ENCODE results near the gene CHDH.

The CHDH gene

DNA sequence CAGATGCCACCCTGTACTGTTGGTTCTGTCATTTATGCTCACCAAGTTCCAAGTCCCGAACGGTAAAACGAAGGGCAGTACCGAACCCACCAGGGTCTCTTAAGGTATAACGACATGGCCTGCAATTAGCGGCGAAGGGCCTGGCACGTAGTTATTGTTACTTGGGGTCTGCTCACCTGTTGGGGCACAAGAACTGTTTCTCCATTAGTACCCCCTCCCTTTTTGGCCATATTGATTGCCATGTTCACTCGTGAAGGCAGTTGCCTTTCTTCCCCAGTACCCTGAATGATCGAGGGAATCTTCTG is 584 bp upstream of the CHDH start:
- DNase-seq, result no peak

DNA sequence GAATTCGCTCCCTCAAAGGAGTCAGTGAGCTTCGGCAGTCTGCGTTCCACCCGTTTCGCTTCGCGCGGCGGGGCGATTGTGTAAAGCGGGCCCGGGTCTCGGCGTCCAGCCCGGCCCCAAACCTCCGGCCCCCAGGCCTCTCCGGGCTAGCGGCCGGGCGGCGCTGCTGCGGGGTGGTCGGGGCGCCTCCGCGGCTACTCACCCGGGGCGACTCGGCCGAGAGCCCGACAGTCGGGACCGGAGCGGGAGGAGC is 412 bp downstream of the CHDH start:
- no peak for DNase-seq

DNA sequence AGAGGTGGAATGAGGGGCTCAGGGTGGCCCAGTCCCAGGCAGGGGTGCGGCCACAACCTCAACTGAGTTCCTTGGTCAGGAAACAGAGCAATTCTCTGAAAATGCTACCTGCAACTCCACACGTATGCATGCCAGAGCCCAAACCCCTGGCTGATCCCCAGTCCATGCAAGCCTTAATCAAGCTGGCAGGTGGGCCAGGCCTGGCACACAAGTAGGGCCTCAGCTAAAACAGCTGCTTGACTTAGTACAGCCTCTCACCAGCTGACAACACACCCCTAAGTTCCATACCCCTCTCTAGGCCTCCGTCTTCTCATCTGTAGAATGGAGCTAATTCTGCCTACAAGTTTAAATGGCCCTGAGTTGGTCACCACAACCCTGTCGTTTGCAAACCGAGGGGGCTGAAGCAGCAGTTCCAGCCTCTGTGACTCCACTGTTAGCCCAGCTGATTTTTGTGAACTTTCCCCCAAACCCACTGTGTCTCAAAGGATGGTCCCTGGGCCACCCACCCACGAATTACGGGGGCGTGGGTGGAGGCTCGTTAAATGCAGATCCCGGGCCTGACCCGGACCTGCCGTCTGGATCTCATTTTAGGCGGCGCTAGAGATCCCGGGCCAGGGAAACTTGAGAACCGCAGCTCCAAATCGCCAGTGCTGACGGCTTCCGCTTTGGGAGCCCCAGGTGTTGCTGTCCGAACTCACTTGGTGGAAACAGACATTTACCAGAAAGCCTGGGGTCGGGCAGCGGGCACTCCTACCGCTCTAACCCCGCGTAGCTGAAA is 927 bp downstream of the CHDH start:
- DNase-seq, result no peak

DNA sequence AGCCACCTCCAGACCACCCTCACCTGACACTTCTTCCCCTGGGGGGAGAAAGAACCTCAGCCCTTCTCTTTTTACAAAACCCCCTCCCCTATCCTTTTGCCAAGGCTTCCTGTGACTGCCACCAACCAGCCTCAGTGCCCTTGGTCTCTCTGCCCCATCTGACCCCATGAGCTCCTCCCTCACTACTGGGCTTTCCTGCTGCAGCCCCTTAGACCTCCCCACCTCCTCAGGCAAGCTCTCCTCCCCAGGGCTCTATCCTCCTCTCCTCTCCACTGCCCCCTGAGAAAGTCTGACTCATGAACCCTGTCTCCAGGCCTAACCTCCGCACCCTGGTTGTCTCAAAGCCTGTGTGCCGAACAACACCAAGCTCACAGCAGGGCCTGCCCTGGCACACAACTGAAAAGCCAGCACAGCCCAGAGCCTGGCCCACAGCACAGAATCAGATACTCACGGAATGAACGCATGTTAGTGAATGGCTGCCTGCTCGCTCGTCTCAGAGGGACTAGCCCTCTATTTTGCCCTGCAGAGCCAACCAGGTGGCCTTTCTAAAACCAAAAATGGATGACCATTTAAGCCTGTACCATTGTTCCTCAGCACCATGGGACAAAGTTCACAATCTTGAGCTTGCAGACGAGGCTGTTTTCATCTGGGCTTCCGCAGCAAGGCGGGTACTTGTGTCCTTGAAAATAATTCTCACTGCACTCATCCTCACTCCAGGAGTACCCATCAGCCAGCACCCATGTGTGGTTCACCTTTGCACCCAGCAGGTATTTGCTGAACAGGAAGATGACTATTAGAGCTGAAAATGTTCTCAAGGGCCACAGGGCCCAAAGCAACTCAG is 1.7 kb downstream of the CHDH start:
- DNase-seq, result no peak

DNA sequence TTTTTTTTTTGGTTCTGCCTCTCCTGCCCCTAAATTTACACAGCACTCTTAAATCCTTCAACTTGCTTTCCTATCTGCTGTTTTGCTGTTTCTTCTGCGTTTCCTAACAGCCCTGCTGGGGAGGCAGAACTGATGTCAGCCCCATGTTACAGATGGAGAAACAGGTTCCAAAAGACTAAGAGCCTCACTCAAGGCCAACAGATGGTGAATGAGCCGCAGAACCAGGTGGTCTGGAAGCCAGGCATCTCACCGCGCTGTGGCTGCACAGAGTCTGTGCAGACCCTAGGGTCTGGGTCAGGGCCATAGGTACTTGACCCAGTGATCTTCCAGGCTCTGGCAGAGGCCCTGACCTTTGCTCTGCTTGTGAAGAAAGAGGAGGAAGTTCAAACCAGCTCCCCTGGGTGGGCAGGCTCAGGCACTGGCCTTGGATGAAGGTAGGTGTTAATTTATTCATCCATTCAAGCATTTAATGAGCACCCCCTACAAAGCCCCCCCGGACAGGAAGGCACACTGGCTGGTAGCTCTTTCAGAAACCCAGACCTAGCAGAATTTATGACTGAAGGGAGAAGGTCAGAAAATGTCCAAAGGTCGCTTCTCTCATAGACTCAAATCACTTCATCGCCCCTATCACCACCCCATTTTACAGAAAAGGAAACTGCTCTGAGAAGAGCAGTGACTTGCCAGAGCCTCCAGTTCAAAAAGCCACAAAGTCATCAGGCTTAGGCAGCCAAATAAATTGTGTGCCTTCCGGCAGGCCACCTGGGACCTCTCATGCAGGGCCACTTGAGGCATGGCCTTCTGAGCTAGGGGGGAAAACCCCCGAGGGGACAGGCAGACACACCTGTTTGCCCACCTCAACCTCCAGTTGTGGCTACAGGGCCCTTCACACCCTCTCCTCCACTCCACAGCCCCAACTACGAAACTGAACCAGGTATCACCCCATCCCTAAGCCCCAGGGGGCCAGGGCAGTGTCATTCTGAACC is 2.7 kb downstream of the CHDH start:
- no peak for DNase-seq

DNA sequence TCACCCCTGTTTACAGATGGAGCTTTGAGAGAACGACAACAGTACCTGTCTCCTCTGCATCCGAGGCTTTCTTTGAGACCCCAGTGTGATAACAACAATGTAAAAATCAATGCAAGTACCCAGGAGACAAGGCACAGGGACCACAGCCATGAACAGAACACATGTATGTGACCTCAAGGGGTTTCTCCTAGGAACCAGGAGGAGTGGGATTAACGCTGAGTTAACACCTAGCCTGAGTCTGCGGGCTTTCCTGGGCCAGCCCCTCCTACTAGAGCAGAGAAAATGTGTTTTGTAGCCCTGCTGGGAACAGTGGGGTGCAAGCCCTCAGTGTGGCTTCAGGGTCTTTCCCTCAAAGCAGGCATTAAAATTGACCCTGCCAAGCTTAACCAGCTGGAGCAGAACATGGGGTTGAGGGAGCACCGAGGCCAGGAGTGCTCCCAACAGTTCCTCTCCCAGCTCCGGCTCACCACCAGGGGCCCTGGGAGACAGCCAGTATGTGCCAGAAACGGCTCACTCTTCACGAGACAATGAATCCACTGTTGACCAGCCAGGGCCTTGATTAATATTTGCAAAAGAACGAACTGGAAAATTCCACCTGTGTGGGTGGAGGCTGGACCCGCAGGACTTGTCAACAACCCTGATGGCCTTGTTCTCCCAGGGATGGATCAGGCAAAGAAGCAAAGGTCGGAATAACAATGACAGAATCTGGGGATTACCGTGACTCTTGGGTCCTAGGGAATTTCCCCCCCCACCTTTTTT is 3.6 kb downstream of the CHDH start:
- no peak for DNase-seq

DNA sequence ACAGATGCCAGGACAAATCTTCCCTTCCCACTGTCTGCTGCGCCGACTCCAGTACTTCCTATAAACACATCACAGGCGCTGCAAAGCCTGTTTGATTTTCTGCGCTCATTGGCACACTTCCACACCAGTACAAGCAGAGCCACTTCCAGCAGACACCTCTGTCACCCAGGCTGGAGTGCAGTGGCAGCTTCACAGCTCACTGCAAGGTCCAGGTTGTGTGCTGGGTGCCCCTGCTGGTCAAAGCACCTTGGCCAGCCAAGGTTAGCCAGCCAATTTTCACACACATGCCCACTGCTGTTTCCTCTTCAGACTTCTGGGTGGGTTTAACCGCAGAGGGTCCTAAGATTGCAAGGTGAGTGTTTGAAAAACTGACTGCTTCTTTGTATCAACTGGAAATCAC is 4.9 kb downstream of the CHDH start:
- no peak for DNase-seq

DNA sequence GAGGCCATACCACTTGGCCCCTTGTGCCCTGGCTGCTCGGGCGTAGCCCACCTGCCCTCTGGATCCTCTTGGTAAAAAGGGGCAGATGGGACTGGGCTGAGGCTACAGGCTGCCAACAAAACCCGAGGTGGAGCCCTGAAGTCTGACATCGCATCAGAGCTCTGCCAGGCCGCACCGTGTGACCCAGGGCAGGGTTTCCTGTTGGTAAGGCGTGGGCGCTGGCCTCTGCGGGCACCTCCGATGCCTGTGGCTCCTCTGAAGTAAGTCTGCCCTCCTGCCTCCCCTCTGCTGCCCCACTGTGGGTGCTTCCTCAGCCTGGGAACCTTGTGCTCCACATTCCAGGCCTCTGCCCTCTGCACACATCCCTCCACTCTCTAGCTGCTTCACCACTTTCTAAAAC is 8.9 kb downstream of the CHDH start:
- no peak for DNase-seq

DNA sequence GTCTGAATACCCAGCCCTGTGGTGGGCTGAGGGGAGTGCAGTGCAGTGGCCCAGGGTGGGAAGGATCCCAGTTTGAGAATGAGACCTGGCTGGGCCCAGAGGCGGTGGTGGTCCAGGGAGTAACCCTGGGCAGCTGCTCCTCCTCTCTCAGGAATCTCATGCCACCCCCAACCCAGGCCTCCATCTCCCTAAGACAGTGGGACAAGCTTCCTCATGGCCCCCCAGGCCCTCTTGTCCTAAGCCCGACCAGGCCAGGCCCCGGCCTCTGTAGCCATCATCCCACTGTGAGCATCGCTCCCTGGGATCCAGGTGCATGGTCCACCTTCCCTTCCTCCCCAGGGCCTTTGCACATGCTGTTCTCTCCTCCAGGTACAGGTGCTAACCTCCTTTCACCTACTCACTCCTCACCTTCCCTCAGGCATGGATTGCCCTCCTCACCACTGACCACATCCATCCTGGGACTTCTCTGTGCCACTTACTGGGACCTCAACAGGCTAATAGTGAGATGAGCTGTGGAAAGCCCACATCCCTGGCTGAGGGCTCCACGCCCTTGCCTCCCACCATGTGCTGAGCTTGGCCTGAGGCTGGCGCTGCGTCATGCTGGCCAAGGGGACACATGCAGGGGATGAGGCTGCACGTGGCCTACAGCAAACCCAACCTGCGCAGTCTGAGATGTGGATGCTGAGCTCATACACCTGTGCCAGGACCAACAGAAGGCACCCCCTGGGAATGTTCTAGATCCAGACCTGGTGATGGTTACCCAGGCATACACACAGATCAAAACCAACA is 9.9 kb downstream of the CHDH start:
- no peak for DNase-seq

DNA sequence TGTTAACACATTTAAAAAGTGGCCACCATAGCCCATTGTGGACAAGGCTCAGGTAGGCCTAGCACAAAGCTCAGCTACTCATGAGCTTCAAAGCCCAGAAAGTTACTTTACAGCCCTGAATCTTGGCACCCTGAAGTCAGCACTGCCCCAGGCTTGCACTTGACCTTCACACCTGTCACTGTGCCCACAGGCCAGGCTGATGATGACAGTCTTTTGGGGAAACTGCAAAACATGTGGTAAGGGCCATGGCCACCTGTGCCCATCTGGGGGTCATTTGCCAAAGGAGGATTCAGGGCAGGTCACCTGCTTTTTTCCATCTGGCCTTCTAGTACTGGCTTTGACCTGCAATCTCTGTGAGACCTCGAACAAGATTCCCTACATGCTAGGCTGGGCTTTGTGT is 11.0 kb downstream of the CHDH start:
- no peak for DNase-seq

DNA sequence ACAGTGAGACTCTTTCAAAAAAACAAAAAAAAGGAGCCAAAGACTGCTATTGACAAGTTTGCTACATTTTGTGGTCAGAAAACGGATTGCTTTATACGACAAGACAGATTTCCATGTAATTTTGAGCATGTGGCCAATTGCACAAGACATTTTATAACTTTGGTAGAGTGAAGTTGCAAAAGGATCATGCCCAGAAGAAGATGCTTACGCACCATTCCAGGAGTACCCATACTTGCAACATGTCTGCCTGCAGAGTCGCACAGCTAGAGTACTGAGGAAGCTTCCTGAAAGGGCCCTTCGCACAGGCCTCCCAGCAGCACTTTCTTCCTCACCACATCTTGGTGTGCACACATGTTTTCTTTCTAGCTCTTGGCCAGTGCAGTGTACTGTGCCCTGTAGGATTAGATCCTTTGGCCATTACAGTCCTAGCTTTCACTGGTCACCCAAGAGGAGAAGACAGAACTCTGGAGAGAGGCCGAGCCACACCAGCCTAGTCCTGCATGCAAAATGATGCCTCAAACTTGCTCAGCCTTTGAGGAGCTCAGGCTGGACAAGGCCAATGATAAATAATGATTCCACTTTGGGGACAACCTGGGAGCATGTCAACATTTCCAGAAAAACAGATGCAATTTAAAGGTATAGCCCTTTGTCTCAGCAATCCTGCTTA is 11.7 kb downstream of the CHDH start:
- DNase-seq, result no peak

DNA sequence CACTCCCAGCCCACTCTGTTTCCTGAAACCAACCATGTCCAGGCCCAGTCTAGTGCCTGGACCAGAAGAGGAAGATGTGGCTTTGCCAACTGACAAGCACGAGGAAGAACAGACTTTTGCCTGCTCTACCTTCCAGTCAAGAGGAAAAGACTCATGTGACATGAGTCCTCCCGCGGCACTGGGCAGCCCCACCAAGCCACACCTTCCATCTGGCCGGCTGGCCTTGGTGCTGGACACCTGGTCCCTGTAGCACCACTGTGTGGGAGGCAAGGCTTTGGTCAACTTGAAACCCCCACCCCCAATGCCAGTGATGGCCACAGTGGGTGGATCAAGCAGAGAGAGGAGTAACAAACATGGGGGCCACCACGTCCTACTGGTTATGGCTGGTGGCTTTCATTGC is 12.5 kb downstream of the CHDH start:
- DNase-seq, result no peak

DNA sequence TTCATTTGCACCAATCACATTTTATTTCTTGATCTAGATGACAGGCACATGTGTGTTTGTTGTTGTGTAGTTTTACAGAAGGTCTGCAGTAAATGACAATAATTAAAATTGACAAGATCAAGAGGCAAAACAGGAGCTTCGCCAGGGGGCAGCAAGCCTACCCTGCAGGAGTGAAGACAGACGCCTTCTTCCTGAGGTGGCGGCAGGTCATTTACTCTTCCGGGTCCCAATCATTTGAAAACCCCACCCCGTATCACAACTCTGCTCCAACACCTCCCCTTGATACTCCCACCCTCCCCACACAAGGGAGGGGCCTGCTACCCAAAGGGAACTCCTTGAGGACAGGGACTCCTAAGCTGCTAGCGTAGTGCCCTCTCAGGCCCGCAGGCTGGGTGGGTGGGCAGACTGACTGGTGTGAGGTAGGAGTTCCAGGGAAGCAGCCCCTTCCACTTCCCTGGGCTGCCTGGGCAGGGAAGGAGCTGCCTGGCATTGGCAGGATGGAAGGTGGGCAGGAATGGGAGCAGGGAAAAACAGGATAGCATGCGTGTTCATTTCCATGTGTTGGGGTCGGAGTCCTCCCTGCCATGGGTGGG is 13.1 kb downstream of the CHDH start:
- DNase-seq, result no peak

DNA sequence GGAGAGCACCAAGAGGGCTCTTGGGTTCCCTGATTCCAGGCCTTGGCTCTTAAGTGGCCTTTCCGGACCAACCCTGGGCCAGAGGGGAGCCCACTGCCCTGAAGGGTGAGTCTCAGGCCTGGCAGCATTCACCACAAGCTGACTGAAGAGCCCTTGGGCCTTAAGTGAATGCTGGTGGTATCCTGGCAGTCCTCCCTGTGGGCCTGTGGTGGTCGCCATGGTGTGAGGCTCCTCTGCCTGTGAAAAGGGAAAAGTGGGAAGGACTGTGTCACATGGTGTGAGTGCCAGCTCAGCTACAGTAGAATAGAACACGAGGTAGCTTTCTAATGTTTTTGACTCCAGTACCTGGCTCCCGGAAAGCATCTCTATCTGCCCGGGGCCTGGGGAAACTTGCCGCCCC is 15.3 kb downstream of the CHDH start:
- DNase-seq, result no peak

DNA sequence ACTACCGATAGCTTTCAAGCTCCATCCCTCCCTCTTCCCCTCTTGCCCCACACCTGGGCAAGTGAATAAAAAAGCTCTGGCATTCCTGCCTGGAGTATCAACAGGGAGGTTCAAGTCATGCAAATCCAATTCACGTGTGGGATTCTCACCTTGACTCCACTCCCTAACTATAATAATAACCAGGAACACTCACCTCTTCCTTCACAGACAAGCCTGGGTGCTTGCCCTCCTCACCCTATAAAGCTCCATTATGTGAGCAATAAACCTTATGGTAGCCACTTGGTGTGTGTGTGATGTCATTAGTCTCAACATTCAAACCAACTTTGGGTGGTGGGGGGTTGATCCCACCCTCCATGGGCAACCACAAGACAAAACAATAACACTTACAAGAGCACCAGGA is 16.6 kb downstream of the CHDH start:
- DNase-seq, result no peak

DNA sequence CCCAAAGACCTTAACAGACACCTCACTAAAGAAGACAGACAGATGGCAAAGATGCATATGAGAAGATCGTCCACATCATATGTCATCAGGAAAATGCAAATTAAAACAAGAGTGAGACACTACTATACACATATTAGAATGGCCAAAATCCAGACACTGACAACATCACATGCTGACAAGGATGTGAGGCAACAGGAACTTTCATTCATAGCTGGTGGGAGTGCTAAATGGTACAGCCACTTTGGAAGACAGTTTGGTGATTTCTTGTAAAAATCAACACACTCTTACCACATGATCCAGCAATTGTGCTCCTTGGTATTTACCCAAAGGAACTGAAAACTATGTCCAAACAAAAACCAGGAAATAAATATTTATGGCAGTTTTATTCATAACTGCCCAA is 17.6 kb downstream of the CHDH start:
- DNase-seq, result no peak

DNA sequence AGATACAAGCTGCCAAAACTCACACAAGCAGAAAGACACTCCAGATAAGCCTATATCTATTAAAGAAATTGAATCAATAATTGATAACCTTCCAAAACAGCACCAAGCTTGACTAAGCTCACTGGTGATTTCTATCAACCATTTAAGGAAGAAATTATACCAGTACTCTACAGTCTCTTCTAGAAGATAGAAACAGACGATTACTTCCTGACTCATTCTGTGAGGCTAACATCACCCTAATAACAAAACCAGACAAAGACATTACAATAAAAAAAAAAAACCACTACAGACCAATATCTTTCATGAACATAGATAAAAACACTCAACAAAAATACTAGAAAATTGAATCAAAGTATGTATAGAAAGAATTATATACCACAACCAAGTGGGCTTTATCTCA is 20.2 kb downstream of the CHDH start:
- DNase-seq, result no peak

DNA sequence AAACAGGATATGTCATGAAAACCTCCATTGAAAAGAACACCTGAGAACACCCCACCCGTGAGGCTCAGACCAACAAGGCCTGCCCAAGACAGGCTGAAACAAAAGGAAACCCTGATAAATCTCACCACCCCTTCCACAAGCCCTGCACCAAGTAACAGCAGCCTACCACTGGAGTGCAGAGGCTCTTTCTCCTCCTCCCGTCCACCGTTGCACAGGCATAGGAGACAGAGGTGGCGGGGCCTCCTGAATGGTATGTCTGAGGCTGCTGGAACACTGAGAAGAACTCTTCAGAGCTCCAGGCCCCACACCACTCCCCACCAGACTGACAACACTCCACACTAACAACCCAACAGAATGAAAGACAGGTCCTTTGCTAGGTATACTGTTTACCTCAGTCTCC is 21.4 kb downstream of the CHDH start:
- no peak for DNase-seq

DNA sequence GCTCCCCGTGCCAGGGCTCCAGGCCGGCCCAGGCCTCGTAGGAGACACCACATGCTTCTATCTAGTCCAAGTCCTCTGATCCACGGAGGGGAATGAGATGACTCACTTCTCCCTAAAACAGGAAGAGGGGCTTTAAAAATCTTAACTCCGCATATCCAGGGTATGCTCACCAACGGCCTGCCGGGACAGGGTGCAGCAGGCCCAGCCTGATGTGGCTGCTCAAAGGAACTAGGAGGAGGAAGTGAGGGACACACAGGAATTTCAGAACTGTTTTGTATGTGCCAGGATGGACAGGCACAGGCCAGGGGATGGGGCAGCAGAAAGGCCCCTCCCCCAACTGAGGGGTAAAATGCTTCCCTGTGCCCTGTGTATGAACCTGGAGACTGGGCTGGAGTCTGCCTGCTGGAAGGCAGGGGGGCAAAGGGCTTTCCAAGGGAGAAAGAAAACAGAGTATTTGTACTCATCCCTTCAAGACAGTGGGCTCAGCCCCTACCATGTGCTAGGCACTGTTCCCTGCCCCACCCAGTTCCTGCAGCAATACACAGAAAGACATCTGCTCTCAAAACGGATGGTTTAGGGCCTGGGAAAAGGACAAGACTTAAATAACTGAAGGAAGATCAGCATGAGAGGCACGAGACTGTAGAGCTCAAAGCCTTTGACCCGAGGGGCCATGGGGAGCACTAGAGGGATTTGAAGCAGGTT is 22.1 kb downstream of the CHDH start:
- no peak for DNase-seq
